Endodermal cell (in vitro differentiated cells): ENCODE measurements around the gene LAYN. TPM values are rescaled to one million over a fixed set of nuclear protein-coding genes. Genes with fewer than 3 reads are reported as not detected.

Experiments used
- DNase-seq: peaks from one replicate; pipeline ENCODE4 v3.0.0-alpha.2; 2017
- H3K27ac ChIP-seq: 2 replicates; pipeline ENCODE4 v1.5.1; 2013; ENCODE audit warnings: mild to moderate bottlenecking, low read depth, low read length, moderate library complexity
- H3K27me3 ChIP-seq: 2 replicates; pipeline ENCODE4 v1.6.1; 2013; ENCODE audit warnings: mild to moderate bottlenecking, low read length, moderate library complexity; ENCODE audit not compliant: insufficient read depth, control insufficient read depth, poor library complexity, severe bottlenecking
- H3K36me3 ChIP-seq: 2 replicates; pipeline ENCODE4 v1.7.0; 2013; ENCODE audit warnings: mild to moderate bottlenecking, low read length, moderate library complexity; ENCODE audit not compliant: control insufficient read depth, insufficient read depth
- H3K4me1 ChIP-seq: one replicate; pipeline ENCODE4 v1.7.0; 2013; ENCODE audit warnings: low read length; ENCODE audit not compliant: control insufficient read depth, insufficient read depth
- H3K4me3 ChIP-seq: 2 replicates; pipeline ENCODE4 v1.5.1; 2013; ENCODE audit warnings: mild to moderate bottlenecking, low read length, moderate library complexity
- H3K9ac ChIP-seq: 2 replicates; pipeline ENCODE4 v1.6.1; 2013; ENCODE audit warnings: mild to moderate bottlenecking, low read length, moderate library complexity; ENCODE audit not compliant: poor library complexity, severe bottlenecking; ENCODE audit errors: extremely low read depth
- H3K9me3 ChIP-seq: 2 replicates; pipeline ENCODE4 v1.6.1; 2013; ENCODE audit warnings: mild to moderate bottlenecking, low read length, moderate library complexity; ENCODE audit not compliant: control insufficient read depth
- H3K27ac Mint-ChIP-seq: 2 replicates; pipeline ENCODE4 v1.8.0; 2020; ENCODE audit warnings: mixed read lengths
- H3K27me3 Mint-ChIP-seq: 2 replicates; pipeline ENCODE4 v1.8.0; 2021; ENCODE audit warnings: mild to moderate bottlenecking, mixed read lengths; ENCODE audit not compliant: insufficient read depth
- H3K36me3 Mint-ChIP-seq: 2 replicates; pipeline ENCODE4 v1.8.0; 2020; ENCODE audit warnings: low read depth, mixed read lengths
- H3K4me1 Mint-ChIP-seq: 2 replicates; pipeline ENCODE4 v1.8.0; 2020; ENCODE audit warnings: mixed read lengths
- H3K4me3 Mint-ChIP-seq: 2 replicates; pipeline ENCODE4 v1.8.0; 2020; ENCODE audit warnings: mild to moderate bottlenecking, moderate library complexity, mixed read lengths
- H3K9me3 Mint-ChIP-seq: 2 replicates; pipeline ENCODE4 v1.8.0; 2020; ENCODE audit warnings: mild to moderate bottlenecking, mixed read lengths
- WGBS, 2 experiments: methylation state at CpG; one replicate each; pipeline versions ENCODE4 v1.1.5 to v1.1.7; 2013; ENCODE audit warnings: missing lambda C conversion rate in 2 of 2, mixed read lengths in 1 of 2; ENCODE audit not compliant: insufficient coverage in 1 of 2, insufficient read length in 1 of 2; 5-methylcytosine and 5-hydroxymethylcytosine counted together
- total RNA-seq, 2 donors: library from RNA; stranded (reverse); fragmentation: NEBNext Ultra II Directional in 1 of 2; extraction: Animal tissue kit (Norgen Biotek cat#: 25700) in 1 of 2; gene quantifications; 2 replicates in 1 of 2; 3 replicates in 1 of 2; pipeline ENCODE4 v1.2.1, GENCODE V29; 2021
- TF ChIP-seq, protein P1 (sequence below): fragments of 200-600 bp; sonication (generic); conservative IDR thresholded peaks from 2 replicates; pipeline ENCODE4 v1.5.0; 2021; ENCODE audit warnings: antibody characterized with exemption, mild to moderate bottlenecking

Gene LAYN
- total RNA-seq, 2 donors from 2014 or later = 1.1 to 1.5 TPM

DNA sequence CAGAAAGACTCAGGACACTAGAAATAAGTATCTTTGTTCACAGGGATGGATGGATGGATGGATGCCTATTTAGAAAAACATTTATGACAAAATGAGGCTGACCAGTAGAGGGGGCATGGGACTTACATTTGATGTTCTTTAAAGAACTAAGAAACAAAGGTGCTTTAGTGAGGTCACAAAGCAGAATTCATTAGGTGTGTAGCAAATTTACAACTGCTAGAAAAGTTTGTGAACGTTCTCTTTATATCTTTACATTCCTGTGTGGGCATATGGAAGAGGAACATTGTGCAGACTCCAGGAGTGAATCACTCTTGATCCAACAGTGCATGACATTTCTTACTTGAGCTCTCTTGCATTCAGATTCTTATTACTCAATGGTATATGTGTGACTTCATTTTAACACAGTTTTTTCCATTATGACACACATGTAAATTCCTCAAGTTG lies 45.9 kb downstream of the LAYN start:
- WGBS, 2 experiments = 17 to 19% methylated on average over 1 of the region's 1 CpG
- Histone ChIP-seq H3K27me3 (no peaks in the 10 kb centered on the region), H3K9me3 (peaks cover 5% of the 10 kb centered on the region), H3K36me3 (no peaks in the 10 kb centered on the region), H3K27ac (no peak overlapping the region), H3K4me3 (no peak overlapping the region), H3K4me1 (peaks cover 4% of the 10 kb centered on the region), H3K9ac (no peak overlapping the region)
- Mint-ChIP-seq H3K27me3 (no peaks in the 10 kb centered on the region), H3K4me1 (peaks cover 21% of the 10 kb centered on the region), H3K27ac (no peak overlapping the region), H3K4me3 (no peak overlapping the region), H3K36me3 (no peaks in the 10 kb centered on the region), H3K9me3 (peaks cover 7% of the 10 kb centered on the region)
- TF ChIP-seq, protein P1, sequence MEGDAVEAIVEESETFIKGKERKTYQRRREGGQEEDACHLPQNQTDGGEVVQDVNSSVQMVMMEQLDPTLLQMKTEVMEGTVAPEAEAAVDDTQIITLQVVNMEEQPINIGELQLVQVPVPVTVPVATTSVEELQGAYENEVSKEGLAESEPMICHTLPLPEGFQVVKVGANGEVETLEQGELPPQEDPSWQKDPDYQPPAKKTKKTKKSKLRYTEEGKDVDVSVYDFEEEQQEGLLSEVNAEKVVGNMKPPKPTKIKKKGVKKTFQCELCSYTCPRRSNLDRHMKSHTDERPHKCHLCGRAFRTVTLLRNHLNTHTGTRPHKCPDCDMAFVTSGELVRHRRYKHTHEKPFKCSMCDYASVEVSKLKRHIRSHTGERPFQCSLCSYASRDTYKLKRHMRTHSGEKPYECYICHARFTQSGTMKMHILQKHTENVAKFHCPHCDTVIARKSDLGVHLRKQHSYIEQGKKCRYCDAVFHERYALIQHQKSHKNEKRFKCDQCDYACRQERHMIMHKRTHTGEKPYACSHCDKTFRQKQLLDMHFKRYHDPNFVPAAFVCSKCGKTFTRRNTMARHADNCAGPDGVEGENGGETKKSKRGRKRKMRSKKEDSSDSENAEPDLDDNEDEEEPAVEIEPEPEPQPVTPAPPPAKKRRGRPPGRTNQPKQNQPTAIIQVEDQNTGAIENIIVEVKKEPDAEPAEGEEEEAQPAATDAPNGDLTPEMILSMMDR = peak; percentile 82
- DNase-seq = no peak

DNA sequence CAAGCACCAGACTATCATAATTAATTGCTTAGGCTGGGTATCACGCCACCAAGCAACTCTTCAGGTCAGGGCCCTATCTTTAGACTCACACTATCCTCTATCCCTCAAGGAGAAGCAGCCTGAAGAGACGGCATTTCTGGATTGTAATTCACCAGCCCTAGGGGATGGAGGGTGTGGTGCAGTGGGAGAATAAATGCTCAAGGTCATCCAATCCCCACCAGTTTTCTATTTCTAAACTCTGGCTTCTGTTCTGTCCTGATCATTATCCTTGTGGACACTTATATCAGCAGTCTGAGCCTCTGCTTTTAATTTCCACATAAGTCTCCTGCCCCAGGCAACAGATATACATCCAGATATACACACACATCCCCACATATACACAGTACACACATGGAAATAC lies 48.6 kb downstream of the LAYN start:
- no peak for DNase-seq
- Mint-ChIP-seq H3K27ac (no peak overlapping the region), H3K4me3 (no peak overlapping the region), H3K36me3 (no peaks in the 10 kb centered on the region), H3K27me3 (no peaks in the 10 kb centered on the region), H3K9me3 (peaks cover 7% of the 10 kb centered on the region), H3K4me1 (peaks cover 18% of the 10 kb centered on the region)
- Histone ChIP-seq H3K9ac (no peak overlapping the region), H3K36me3 (no peaks in the 10 kb centered on the region), H3K9me3 (peaks cover 5% of the 10 kb centered on the region), H3K27me3 (no peaks in the 10 kb centered on the region), H3K27ac (no peak overlapping the region), H3K4me3 (no peak overlapping the region), H3K4me1 (peaks cover 4% of the 10 kb centered on the region)
- TF ChIP-seq, protein P1 = no peak
- WGBS, 2 experiments = 100% methylated on average over 2 of the region's 2 CpGs; no CpG with 5 or more reads in 1 of the 2 experiments

DNA sequence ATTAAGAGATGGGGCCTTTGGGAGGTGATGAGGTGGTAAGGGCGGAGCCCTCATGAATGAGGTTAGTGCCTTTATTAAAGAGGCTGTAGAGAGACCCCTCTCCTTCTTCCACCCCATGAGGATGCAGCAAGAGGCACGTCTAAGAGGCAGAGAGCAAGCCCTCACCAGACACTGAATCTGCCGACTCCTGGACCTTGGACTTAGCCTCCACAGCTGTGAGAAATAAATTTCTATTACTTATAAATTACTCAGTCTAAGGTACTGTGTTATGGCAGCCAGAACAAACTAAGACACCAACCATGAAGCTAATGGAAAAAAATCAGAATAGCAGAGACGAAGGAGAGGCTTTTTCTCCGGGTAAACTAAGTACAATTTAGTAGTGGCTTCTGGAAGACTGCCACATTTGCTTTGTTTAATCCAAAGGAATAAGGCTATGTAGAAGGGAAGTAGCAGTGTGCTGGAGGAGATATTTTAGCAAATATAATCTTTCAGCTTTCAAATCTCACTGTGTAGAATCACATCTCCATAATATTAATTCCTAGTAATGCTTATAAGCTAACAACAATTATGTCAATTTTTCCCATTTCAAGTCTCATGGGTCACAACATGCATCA lies 49.5 kb downstream of the LAYN start:
- WGBS, 2 experiments = 91 to 98% methylated on average over 2 to 5 of the region's 5 CpGs
- Mint-ChIP-seq H3K4me1 (peaks cover 15% of the 10 kb centered on the region), H3K4me3 (no peak overlapping the region), H3K9me3 (peaks cover 7% of the 10 kb centered on the region), H3K36me3 (no peaks in the 10 kb centered on the region), H3K27ac (no peak overlapping the region), H3K27me3 (no peaks in the 10 kb centered on the region)
- Histone ChIP-seq H3K4me1 (peaks cover 2% of the 10 kb centered on the region), H3K9ac (no peak overlapping the region), H3K27ac (no peak overlapping the region), H3K27me3 (no peaks in the 10 kb centered on the region), H3K36me3 (no peaks in the 10 kb centered on the region), H3K4me3 (no peak overlapping the region), H3K9me3 (peaks cover 5% of the 10 kb centered on the region)
- TF ChIP-seq, protein P1 = no peak
- no peak for DNase-seq
